Esophagus muscularis mucosa (tissue), 4 donors: ENCODE measurements around the gene TUBAL3. TPM values are rescaled to one million over a fixed set of nuclear protein-coding genes. Genes with fewer than 3 reads are reported as not detected.
"Not testable (repeated sequence)": the region's sequence is repeated elsewhere in the genome, so short reads cannot be mapped to it uniquely, and the experiment has no call there.

Experiments used
- DNase-seq: peaks from one replicate; pipeline ENCODE4 v3.0.0-alpha.2; 2017; ENCODE audit errors: extremely low spot score
- H3K27ac ChIP-seq, 4 donors: fragments of 200-600 bp; sonication (generic); replicated peaks in 1 of 4; 1 replicate in 3 of 4; 2 replicates in 1 of 4; pipeline ENCODE4 v1.5.1; 2016 to 2019; ENCODE audit warnings: mild to moderate bottlenecking in 1 of 4
- H3K27me3 ChIP-seq, 4 donors: fragments of 200-600 bp; sonication (generic); one replicate each; pipeline versions ENCODE4 v1.5.1 to v1.6.0; 2016 to 2019
- H3K36me3 ChIP-seq, 4 donors: fragments of 200-600 bp; sonication (generic); one replicate each; pipeline ENCODE4 v1.5.1; 2016 to 2019
- H3K4me1 ChIP-seq, 4 donors: fragments of 200-600 bp; sonication (generic); one replicate each; pipeline ENCODE4 v1.5.1; 2016 to 2019
- H3K4me3 ChIP-seq, 4 donors: fragments of 200-600 bp; sonication (generic); 1 replicate in 2 of 4; 2 replicates in 2 of 4; pipeline ENCODE4 v1.5.1; 2016 to 2019; ENCODE audit warnings: mild to moderate bottlenecking in 4 of 4, moderate library complexity in 1 of 4
- H3K9me3 ChIP-seq, 4 donors: fragments of 200-600 bp; sonication (generic); 1 replicate in 3 of 4; 2 replicates in 1 of 4; pipeline ENCODE4 v1.5.1; 2016 to 2019
- CTCF ChIP-seq, 3 experiments: fragments of 200-600 bp in 2 of 3; fragments of 450-650 bp in 1 of 3; sonication (generic) in 2 of 3; IDR thresholded peaks; one replicate each; pipeline ENCODE4 v1.5.1; 2017 to 2019; ENCODE audit warnings: antibody characterized with exemption in 3 of 3, mild to moderate bottlenecking in 2 of 3, moderate library complexity in 1 of 3
- EP300 ChIP-seq: sonication (generic); formaldehyde crosslinking; IDR thresholded peaks from one replicate; pipeline ENCODE4 v1.6.1; 2017; ENCODE audit warnings: antibody characterized with exemption
- POLR2A ChIP-seq: fragments of 450-650 bp; IDR thresholded peaks from one replicate; pipeline ENCODE4 v1.6.1; 2017; ENCODE audit warnings: antibody characterized with exemption, moderate library complexity, mild to moderate bottlenecking, low read depth
- POLR2AphosphoS5 ChIP-seq, 2 donors: sonication (generic); formaldehyde crosslinking; IDR thresholded peaks; one replicate each; pipeline ENCODE4 v1.6.1; 2017; ENCODE audit warnings: antibody characterized with exemption in 2 of 2
- WGBS: methylation state at CpG from one replicate; pipeline ENCODE4 v1.1.5; 2018; 5-methylcytosine and 5-hydroxymethylcytosine counted together
- intact Hi-C: fragments of 100-400 bp; cut with DNase I; formaldehyde crosslinking; loops from one replicate; pipeline ENCODE4 v1.15.1; 2023
- total RNA-seq, 4 donors: library from RNA; depleted of rRNA; stranded (reverse); fragments of >200 nt; gene quantifications; one replicate each; pipeline versions ENCODE4 v1.1.0 to v1.2.1, GENCODE V29; 2016

TUBAL3 gene
- total RNA-seq, 4 donors from 2014 or later = 0.34 to 0.66 (median 0.52) TPM; not detected in 1

- Histone ChIP-seq H3K27me3 (no peaks in the 10 kb centered on the region), H3K9me3 (no peaks in the 10 kb centered on the region), H3K4me3 (peak within 1 kb of the TSS; percentile 74 to 93 (median 84)), H3K27ac (peak within 1 kb of the TSS; percentile 82 to 86 (median 82)), H3K36me3 (no peaks in the 10 kb centered on the region), H3K4me1 (peaks cover 4 to 23% (median 19%) of the 10 kb centered on the region in 4 donors)
- WGBS = 0% methylated on average over 17 of the region's 48 CpGs
- TF ChIP-seq POLR2A = peak; percentile 29
- TF ChIP-seq POLR2AphosphoS5 (IDR thresholded peaks at IDR 0.05) = peak; percentile 69 to 70
- TF ChIP-seq EP300 = no peak
- no peak for TF ChIP-seq CTCF (IDR thresholded peaks at IDR 0.05)
- DNase-seq = peak; percentile 96
- intact Hi-C loops = no loop called here
These were observed 7.8 kb upstream of the TUBAL3 start, which contains the start of gene NET1 for GRCh38 chr10:5412277-5412941. NET1 (plus strand) TSS chr10:5412557; CDS start chr10:5412693, 136 bp downstream.

- Histone ChIP-seq H3K4me3 (peak overlapping the region; percentile 74 to 93 (median 84)), H3K36me3 (no peaks in the 10 kb centered on the region), H3K9me3 (no peaks in the 10 kb centered on the region), H3K27me3 (no peaks in the 10 kb centered on the region), H3K27ac (peak overlapping the region; percentile 82 to 86 (median 82)), H3K4me1 (peaks cover 4 to 23% (median 19%) of the 10 kb centered on the region in 4 donors)
- no peak for TF ChIP-seq EP300
- TF ChIP-seq POLR2AphosphoS5 (IDR thresholded peaks at IDR 0.05) = no peak
- TF ChIP-seq POLR2A = no peak
- TF ChIP-seq CTCF (IDR thresholded peaks at IDR 0.05) = no peak
- intact Hi-C loops = no loop called here
- DNase-seq = no peak
- 40% methylated on average over 3 of the region's 3 CpGs for WGBS
These were observed 7.3 kb upstream of the TUBAL3 start for GRCh38 chr10:5411941-5412276.

GRCh38 chr10:5410787-5411186 lies 6.2 kb upstream of the TUBAL3 start:
- H3K36me3 ChIP-seq, H3K27me3 ChIP-seq, DNase-seq, H3K27ac ChIP-seq, H3K9me3 ChIP-seq, H3K4me3 ChIP-seq, intact Hi-C loops: not testable (repeated sequence)
- peaks cover 4 to 23% (median 19%) of the 10 kb centered on the region in 4 donors for H3K4me1 ChIP-seq

- intact Hi-C loops = no loop called here
- Histone ChIP-seq H3K4me1 (peaks cover 1 to 3% (median 1%) of the 10 kb centered on the region in 4 donors), H3K9me3 (no peaks in the 10 kb centered on the region), H3K4me3 (no peak overlapping the region), H3K27ac (no peak overlapping the region), H3K36me3 (no peaks in the 10 kb centered on the region), H3K27me3 (no peaks in the 10 kb centered on the region)
- WGBS = 76% methylated on average over 1 of the region's 1 CpG
- no peak for DNase-seq
- TF ChIP-seq CTCF (IDR thresholded peaks at IDR 0.05) (no peak), POLR2AphosphoS5 (IDR thresholded peaks at IDR 0.05) (no peak), POLR2A (no peak), EP300 (no peak)
These were observed 2.3 kb upstream of the TUBAL3 start for GRCh38 chr10:5406918-5407317.

- H3K4me1 ChIP-seq = no peaks in the 10 kb centered on the region
- intact Hi-C loops = no loop called here
- no peak overlapping the region for H3K4me3 ChIP-seq
- no peaks in the 10 kb centered on the region for H3K9me3 ChIP-seq
- no peak for TF ChIP-seq POLR2A
- TF ChIP-seq CTCF (IDR thresholded peaks at IDR 0.05) = no peak
- TF ChIP-seq EP300 = no peak
- TF ChIP-seq POLR2AphosphoS5 (IDR thresholded peaks at IDR 0.05) = no peak
- H3K36me3 ChIP-seq = no peaks in the 10 kb centered on the region
- H3K27ac ChIP-seq = no peak overlapping the region
- WGBS = 88% methylated on average over 3 of the region's 3 CpGs
- no peak for DNase-seq
- no peaks in the 10 kb centered on the region for H3K27me3 ChIP-seq
These were observed 1.8 kb downstream of the TUBAL3 start for GRCh38 chr10:5402798-5403197.
